Smooth muscle cell (in vitro differentiated cells): ENCODE results near the gene RPL18. TPM values are rescaled to one million over a fixed set of nuclear protein-coding genes. Genes with fewer than 3 reads are reported as not detected.

Experiments used
- DNase-seq: peaks from one replicate; lab custom pipeline; 2025; ENCODE audit not compliant: unreplicated experiment; lab: John Stamatoyannopoulos, UW
- H2AFZ ChIP-seq: fragments of 200-600 bp; sonication (generic); 2 replicates; pipeline ENCODE4 v1.6.0; 2016; ENCODE audit warnings: antibody characterized with exemption, low read depth, mild to moderate bottlenecking
- H3F3A ChIP-seq: fragments of 200-600 bp; sonication (generic); 2 replicates; pipeline ENCODE4 v1.6.0; 2017; ENCODE audit warnings: antibody characterized with exemption, low read depth
- H3K27ac ChIP-seq: fragments of 200-600 bp; sonication (generic); 2 replicates; pipeline ENCODE4 v1.5.1; 2016; ENCODE audit warnings: low read depth, mild to moderate bottlenecking
- H3K27me3 ChIP-seq: fragments of 200-600 bp; sonication (generic); 2 replicates; pipeline ENCODE4 v1.6.1; 2016; ENCODE audit warnings: low read depth, mild to moderate bottlenecking
- H3K36me3 ChIP-seq: fragments of 200-600 bp; sonication (generic); 2 replicates; pipeline ENCODE4 v1.5.1; 2016; ENCODE audit warnings: low read depth
- H3K4me1 ChIP-seq: fragments of 200-600 bp; sonication (generic); 2 replicates; pipeline ENCODE4 v1.5.1; 2016; ENCODE audit warnings: low read depth
- H3K4me2 ChIP-seq: fragments of 200-600 bp; sonication (generic); 2 replicates; pipeline ENCODE4 v1.6.0; 2016; ENCODE audit warnings: mild to moderate bottlenecking
- H3K4me3 ChIP-seq: fragments of 200-600 bp; sonication (generic); 2 replicates; pipeline ENCODE4 v1.5.1; 2016; ENCODE audit warnings: mild to moderate bottlenecking
- H3K79me2 ChIP-seq: fragments of 200-600 bp; sonication (generic); 2 replicates; pipeline ENCODE4 v1.6.0; 2016; ENCODE audit warnings: low read depth, mild to moderate bottlenecking
- H3K9ac ChIP-seq: fragments of 200-600 bp; sonication (generic); 2 replicates; pipeline ENCODE4 v1.6.0; 2016; ENCODE audit warnings: low read depth
- H3K9me3 ChIP-seq: fragments of 200-600 bp; sonication (generic); replicated peaks from 2 replicates; pipeline ENCODE4 v1.5.1; 2016; ENCODE audit warnings: low read depth
- H4K20me1 ChIP-seq: fragments of 200-600 bp; sonication (generic); 2 replicates; pipeline ENCODE4 v1.6.0; 2016; ENCODE audit warnings: low read depth
- WGBS: methylation state at CpG from one replicate; pipeline ENCODE4 v1.1.7; 2016; ENCODE audit warnings: low lambda C conversion rate; 5-methylcytosine and 5-hydroxymethylcytosine counted together
- polyA plus RNA-seq: library from polyadenylated mRNA; unstranded; fragments of >200 nt; fragmentation: Nextera tagmentation; extraction: Ambion mirVana; gene quantifications from 2 replicates; pipeline ENCODE4 v1.2.1, GENCODE V29; 2016
- total RNA-seq: library from RNA; depleted of rRNA; stranded (reverse); fragments of >200 nt; gene quantifications from 2 replicates; pipeline ENCODE4 v1.2.3, GENCODE V29; 2014
- TF ChIP-seq, protein P1 (sequence below): fragments of 200-600 bp; sonication (generic); IDR thresholded peaks from 2 replicates; pipeline ENCODE4 v1.5.1; 2017; ENCODE audit warnings: borderline replicate concordance, mild to moderate bottlenecking, antibody characterized with exemption; ENCODE audit not compliant: insufficient read depth, poor library complexity, severe bottlenecking

The RPL18 gene
- total and polyA plus RNA-seq, 2 experiments from 2014 or later = 666 to 1,519 TPM

DNA sequence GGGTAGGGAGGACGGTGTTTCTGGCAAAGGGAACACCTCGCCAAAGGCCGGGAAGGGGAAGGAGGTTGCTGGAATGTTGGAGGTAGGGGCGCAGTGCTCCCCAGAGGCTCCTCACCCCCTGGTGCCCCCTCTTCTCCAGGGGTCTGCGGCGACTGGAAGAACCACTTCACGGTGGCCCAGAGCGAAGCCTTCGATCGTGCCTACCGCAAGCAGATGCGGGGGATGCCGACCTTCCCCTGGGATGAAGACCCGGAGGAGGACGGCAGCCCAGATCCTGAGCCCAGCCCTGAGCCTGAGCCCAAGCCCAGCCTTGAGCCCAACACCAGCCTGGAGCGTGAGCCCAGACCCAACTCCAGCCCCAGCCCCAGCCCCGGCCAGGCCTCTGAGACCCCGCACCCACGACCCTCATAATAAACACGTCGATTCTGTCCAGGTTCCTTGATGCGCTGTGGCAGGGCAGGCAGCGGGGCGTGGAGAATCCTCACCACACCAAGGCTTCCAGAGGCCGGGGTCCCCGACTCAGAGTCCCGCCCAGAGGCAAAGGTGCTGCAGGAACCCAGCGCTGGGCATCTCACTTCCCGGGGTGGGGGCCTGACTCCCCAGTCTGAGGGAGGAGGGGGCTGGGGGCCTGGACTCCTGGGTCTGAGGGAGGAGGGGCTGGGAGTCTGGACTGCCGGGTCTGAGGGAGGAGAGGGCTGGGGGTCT, 19.8 kb downstream of the RPL18 start:
- Histone ChIP-seq H3K27me3 (no peaks in the 10 kb centered on the region), H3K4me3 (no peak overlapping the region), H3K79me2 (no peaks in the 10 kb centered on the region), H3K4me2 (no peak overlapping the region), H2AFZ (no peak overlapping the region), H3K4me1 (no peaks in the 10 kb centered on the region), H3K36me3 (no peaks in the 10 kb centered on the region), H3K9ac (no peak overlapping the region), H3F3A (no peaks in the 10 kb centered on the region), H3K27ac (no peak overlapping the region), H4K20me1 (no peaks in the 10 kb centered on the region), H3K9me3 (no peaks in the 10 kb centered on the region)
- 82% methylated on average over 27 of the region's 30 CpGs for WGBS
- DNase-seq = no peak
- TF ChIP-seq, protein P1, sequence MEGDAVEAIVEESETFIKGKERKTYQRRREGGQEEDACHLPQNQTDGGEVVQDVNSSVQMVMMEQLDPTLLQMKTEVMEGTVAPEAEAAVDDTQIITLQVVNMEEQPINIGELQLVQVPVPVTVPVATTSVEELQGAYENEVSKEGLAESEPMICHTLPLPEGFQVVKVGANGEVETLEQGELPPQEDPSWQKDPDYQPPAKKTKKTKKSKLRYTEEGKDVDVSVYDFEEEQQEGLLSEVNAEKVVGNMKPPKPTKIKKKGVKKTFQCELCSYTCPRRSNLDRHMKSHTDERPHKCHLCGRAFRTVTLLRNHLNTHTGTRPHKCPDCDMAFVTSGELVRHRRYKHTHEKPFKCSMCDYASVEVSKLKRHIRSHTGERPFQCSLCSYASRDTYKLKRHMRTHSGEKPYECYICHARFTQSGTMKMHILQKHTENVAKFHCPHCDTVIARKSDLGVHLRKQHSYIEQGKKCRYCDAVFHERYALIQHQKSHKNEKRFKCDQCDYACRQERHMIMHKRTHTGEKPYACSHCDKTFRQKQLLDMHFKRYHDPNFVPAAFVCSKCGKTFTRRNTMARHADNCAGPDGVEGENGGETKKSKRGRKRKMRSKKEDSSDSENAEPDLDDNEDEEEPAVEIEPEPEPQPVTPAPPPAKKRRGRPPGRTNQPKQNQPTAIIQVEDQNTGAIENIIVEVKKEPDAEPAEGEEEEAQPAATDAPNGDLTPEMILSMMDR = no peak

DNA sequence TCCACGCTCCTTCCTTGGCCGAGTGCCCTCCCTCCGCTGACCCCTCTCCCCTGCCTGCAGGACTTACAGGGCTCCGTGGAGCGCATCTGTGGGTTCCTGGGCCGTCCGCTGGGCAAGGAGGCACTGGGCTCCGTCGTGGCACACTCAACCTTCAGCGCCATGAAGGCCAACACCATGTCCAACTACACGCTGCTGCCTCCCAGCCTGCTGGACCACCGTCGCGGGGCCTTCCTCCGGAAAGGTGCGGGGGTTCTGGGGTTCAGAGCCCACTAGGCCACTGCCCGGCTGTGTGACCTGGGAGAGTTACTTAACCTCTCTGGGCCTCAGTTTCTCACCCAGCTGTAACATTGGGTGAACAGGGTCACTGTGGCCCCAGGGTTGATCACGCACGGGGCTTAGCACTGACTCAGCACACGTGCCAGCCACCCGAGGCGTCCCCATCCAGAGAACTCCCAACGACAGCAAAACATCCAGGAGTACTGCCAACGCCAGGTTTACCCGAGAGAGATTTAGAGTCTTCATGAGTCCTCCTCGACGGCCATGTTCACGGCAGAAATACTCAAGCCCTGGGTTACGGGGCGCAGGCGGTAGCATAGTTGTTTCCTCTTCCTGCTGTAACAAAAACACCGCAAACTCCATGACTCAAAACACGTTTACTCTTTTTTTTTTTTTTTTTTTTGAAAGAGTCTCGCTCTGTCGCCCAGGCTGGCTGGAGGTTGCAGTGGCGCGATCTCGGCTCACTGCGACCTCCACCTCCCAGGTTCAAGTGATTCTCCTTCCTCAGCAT, 22.1 kb downstream of the RPL18 start:
- no peaks in the 10 kb centered on the region for H3K79me2 ChIP-seq
- TF ChIP-seq, protein P1 = no peak
- no peaks in the 10 kb centered on the region for H3K4me1 ChIP-seq
- no peak overlapping the region for H3K27ac ChIP-seq
- no peaks in the 10 kb centered on the region for H4K20me1 ChIP-seq
- H2AFZ ChIP-seq = no peak overlapping the region
- H3K4me2 ChIP-seq = no peak overlapping the region
- H3K4me3 ChIP-seq = no peak overlapping the region
- no peaks in the 10 kb centered on the region for H3F3A ChIP-seq
- H3K9ac ChIP-seq = no peak overlapping the region
- no peaks in the 10 kb centered on the region for H3K27me3 ChIP-seq
- 91% methylated on average over 39 of the region's 39 CpGs for WGBS
- no peaks in the 10 kb centered on the region for H3K9me3 ChIP-seq
- H3K36me3 ChIP-seq = no peaks in the 10 kb centered on the region
- no peak for DNase-seq

DNA sequence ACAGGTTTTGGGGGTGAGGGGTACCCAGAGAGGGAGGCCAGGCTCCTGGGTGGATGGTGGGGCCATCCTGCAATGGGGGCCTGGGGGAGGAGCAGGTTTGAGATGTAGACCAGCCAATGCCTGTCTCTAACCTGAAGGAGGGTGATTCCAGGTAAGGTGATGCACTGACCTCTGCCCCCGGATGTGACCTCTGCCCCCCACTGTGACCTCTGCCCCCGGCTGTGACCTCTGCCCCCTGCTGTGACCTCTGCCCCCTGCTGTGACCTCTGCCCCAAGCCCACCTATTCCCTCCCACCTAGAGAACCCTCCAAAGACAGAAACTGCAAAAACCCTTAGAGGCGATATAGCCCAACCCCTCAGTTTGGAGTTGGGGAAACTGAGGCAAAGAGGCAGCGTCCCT, 22.7 kb downstream of the RPL18 start:
- Histone ChIP-seq H3K9ac (no peak overlapping the region), H3K27me3 (no peaks in the 10 kb centered on the region), H3K4me1 (no peaks in the 10 kb centered on the region), H2AFZ (no peak overlapping the region), H3K27ac (no peak overlapping the region), H4K20me1 (no peaks in the 10 kb centered on the region), H3K9me3 (no peaks in the 10 kb centered on the region), H3F3A (no peaks in the 10 kb centered on the region), H3K4me3 (no peak overlapping the region), H3K4me2 (no peak overlapping the region), H3K79me2 (no peaks in the 10 kb centered on the region), H3K36me3 (no peaks in the 10 kb centered on the region)
- DNase-seq = no peak
- WGBS = 92% methylated on average over 4 of the region's 4 CpGs
- TF ChIP-seq, protein P1 = no peak
